ENCODE results near the gene ENTREP3. TPM values are rescaled to one million over a fixed set of nuclear protein-coding genes. Genes with fewer than 3 reads are reported as not detected.

The ENTREP3 gene
- total RNA-seq, 1 experiment from 2014 or later = 69.9 TPM

DNA sequence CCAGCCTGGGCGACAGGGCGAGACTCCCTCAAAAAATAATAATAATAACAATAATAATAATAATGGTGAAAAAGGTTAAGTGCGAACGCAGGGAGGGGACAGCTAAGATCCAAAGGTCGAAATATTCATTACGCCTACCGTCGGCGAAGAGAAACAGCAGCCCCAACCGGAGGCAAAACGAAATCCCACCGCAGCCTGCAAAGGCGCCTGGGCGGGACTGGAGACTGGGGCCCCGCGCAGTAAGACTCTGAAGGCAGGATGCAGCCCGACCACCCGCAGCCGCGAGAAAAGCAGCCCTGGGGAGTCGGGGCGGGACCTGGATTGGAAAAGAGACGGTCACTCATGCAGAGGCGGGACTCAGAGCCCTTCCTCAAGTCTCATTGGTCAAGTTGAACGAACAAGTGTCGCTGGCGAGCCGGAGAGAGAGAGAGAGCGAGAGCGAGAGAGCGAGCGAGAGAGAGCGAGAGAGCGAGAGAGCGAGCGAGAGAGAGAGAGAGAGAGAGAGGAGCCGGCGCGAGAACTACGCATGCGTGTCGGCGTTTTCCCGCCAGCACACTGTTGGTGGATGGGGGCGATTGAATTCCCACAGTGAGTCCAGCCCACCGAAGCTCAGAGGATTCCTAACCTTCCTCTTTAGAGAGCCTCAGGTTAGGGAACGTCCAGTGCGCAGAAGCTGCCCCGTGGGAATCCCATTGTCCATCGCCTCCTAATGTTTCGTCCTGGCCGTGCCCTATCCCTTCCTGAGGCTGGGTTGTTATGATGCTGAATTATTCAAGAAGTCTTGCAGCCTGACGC lies 10.7 kb downstream of the ENTREP3 start:
- ATAC-seq = peak; percentile 91
- H3K4me1 ChIP-seq (ENCODE audit: control insufficient read depth in 1 of 2, insufficient read depth in 2 of 2, low read length in 2 of 2) = peaks cover 16 to 46% of the 10 kb centered on the region in 2 experiments
- ChIA-PET RAD21 (ENCODE audit: low non-redundant PET in 1 of 2, low total read pairs in 2 of 2, uncharacterized antibody in 2 of 2, unreplicated experiment in 2 of 2) (interaction anchor here in 1 of 2 experiments (0.7 kb wide), 1 partner anchor 170 kb away, joined by 3 read pairs; no protein-coding TSS in a partner anchor), CTCF (interaction anchor here (1.4 kb wide), 1 partner anchor 72 kb away, joined by 5 read pairs; the partner anchor contains the start of gene KRTCAP2), POLR2A (interaction anchor here (1.6 to 1.7 kb wide), 2 partner anchors 17 to 51 kb away, joined by 7 read pairs; no protein-coding TSS in a partner anchor)
- H3K9ac ChIP-seq (ENCODE audit: low read length) = peak overlapping the region; percentile 80
- H3K9me2 ChIP-seq (ENCODE audit: insufficient read depth) = no peaks in the 10 kb centered on the region
- TF ChIP-seq SIN3A (IDR thresholded peaks at IDR 0.05; ENCODE audit: low read depth) (peak; percentile 92; the same call in 1 of the 2 replicates), POLR2A (IDR thresholded peaks at IDR 0.05; ENCODE audit: borderline replicate concordance, extremely low read depth, insufficient read depth, insufficient read length) (peak; percentile 95), YY1 (IDR thresholded peaks at IDR 0.05; ENCODE audit: extremely low read depth, insufficient replicate concordance, low read depth, low read length) (peak; percentile 78), TCF7L2 (IDR thresholded peaks at IDR 0.05; ENCODE audit: borderline replicate concordance, extremely low read depth, insufficient read depth, insufficient read length) (peak; percentile 87), SP1 (IDR thresholded peaks at IDR 0.05; ENCODE audit: low read depth) (peak; percentile 94), FOSL1 (IDR thresholded peaks at IDR 0.05; ENCODE audit: low read depth) (no peak; the same call in 1 of the 2 replicates), POLR2AphosphoS5 (IDR thresholded peaks at IDR 0.05; ENCODE audit: low read depth, low read length) (peak; percentile 96), ZNF274 (IDR thresholded peaks at IDR 0.05; ENCODE audit: low read depth, low read length) (no peak), CBX3 (IDR thresholded peaks at IDR 0.05; ENCODE audit: low read depth) (peak; percentile 100), SRF (IDR thresholded peaks at IDR 0.05; ENCODE audit: low read depth) (no peak)
- TF ChIP-seq, protein P1, sequence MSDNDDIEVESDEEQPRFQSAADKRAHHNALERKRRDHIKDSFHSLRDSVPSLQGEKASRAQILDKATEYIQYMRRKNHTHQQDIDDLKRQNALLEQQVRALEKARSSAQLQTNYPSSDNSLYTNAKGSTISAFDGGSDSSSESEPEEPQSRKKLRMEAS (IDR thresholded peaks at IDR 0.05) = peak; percentile 98
- TF ChIP-seq, protein P2, sequence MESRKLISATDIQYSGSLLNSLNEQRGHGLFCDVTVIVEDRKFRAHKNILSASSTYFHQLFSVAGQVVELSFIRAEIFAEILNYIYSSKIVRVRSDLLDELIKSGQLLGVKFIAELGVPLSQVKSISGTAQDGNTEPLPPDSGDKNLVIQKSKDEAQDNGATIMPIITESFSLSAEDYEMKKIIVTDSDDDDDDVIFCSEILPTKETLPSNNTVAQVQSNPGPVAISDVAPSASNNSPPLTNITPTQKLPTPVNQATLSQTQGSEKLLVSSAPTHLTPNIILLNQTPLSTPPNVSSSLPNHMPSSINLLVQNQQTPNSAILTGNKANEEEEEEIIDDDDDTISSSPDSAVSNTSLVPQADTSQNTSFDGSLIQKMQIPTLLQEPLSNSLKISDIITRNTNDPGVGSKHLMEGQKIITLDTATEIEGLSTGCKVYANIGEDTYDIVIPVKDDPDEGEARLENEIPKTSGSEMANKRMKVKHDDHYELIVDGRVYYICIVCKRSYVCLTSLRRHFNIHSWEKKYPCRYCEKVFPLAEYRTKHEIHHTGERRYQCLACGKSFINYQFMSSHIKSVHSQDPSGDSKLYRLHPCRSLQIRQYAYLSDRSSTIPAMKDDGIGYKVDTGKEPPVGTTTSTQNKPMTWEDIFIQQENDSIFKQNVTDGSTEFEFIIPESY (IDR thresholded peaks at IDR 0.05; ENCODE audit: extremely low read depth, insufficient replicate concordance, low read length) = peak; percentile 90
- TF ChIP-seq, protein P3, sequence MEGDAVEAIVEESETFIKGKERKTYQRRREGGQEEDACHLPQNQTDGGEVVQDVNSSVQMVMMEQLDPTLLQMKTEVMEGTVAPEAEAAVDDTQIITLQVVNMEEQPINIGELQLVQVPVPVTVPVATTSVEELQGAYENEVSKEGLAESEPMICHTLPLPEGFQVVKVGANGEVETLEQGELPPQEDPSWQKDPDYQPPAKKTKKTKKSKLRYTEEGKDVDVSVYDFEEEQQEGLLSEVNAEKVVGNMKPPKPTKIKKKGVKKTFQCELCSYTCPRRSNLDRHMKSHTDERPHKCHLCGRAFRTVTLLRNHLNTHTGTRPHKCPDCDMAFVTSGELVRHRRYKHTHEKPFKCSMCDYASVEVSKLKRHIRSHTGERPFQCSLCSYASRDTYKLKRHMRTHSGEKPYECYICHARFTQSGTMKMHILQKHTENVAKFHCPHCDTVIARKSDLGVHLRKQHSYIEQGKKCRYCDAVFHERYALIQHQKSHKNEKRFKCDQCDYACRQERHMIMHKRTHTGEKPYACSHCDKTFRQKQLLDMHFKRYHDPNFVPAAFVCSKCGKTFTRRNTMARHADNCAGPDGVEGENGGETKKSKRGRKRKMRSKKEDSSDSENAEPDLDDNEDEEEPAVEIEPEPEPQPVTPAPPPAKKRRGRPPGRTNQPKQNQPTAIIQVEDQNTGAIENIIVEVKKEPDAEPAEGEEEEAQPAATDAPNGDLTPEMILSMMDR (IDR thresholded peaks at IDR 0.05 in 2 of 3, conservative IDR thresholded peaks at IDR 0.05 in 1 of 3; ENCODE audit: borderline replicate concordance in 1 of 3, insufficient read depth in 1 of 3, low read depth in 2 of 3, low read length in 2 of 3) = peak in 1 of 3 experiments; percentile 14; a peak in 2 of 6 replicates
- no peaks in the 10 kb centered on the region for H4K20me1 ChIP-seq (ENCODE audit: insufficient read depth)
- peak overlapping the region; percentile 69 to 74 for H3K4me3 ChIP-seq (replicated peaks in 1 of 2; ENCODE audit: low read depth in 1 of 2, low read length in 2 of 2)
- H3K4me2 ChIP-seq (ENCODE audit: low read length) = peak overlapping the region; percentile 76
- peak; percentile 99 for DNase-seq (ENCODE audit: low read depth, low spot score)
- H3K9me3 ChIP-seq (ENCODE audit: control insufficient read depth in 1 of 2, insufficient read depth in 1 of 2, low read depth in 1 of 2, low read length in 2 of 2) = no peaks in the 10 kb centered on the region
- no peaks in the 10 kb centered on the region for H3K79me2 ChIP-seq (ENCODE audit: insufficient read depth, low read length)
- H3K36me3 ChIP-seq (ENCODE audit: control insufficient read depth in 1 of 2, insufficient read depth in 2 of 2, low read length in 2 of 2) = peaks cover 0 to 2% of the 10 kb centered on the region in 2 experiments; a peak in 3 of 4 replicates
- intact Hi-C loops (cut with micrococcal nuclease) = loop anchor here (1.0 to 5.0 kb wide), 2 partner anchors 17 to 37 kb away; partner anchors contain the start of genes MTX1 and THBS3
- peak overlapping the region; percentile 13 for H2AFZ ChIP-seq (ENCODE audit: low read depth, low read length, poor library complexity, severe bottlenecking)
- no TSS peak for BruUV-seq (replicated peaks)
- no peaks in the 10 kb centered on the region for H3K27me3 ChIP-seq (ENCODE audit: insufficient read depth, low read length)
- H3K27ac ChIP-seq (ENCODE audit: low read depth, low read length) = peak overlapping the region; percentile 78

All from HCT116 (cell line).